Keratinocyte (primary cell): Measurements from ENCODE around the gene ACTG1. TPM values are rescaled to one million over a fixed set of nuclear protein-coding genes. Genes with fewer than 3 reads are reported as not detected.

ENCODE experiments used
- DNase-seq: peaks from one replicate; pipeline ENCODE4 v3.0.0-alpha.2; 2011; ENCODE audit warnings: low read depth, missing footprints, low spot score
- FAIRE-seq: peaks from 2 replicates; lab custom pipeline; 2011; peaks lifted over from hg19 to GRCh38; lab: Jason Lieb, UNC
- H2AFZ ChIP-seq: 2 replicates; pipeline ENCODE4 v1.6.0; 2012; ENCODE audit warnings: low read length, control low read depth, inconsistent platforms; ENCODE audit not compliant: control insufficient read depth
- H3K27ac ChIP-seq: 2 replicates; pipeline ENCODE4 v1.5.1; 2011; ENCODE audit warnings: low read length; ENCODE audit not compliant: control insufficient read depth, insufficient read depth
- H3K27me3 ChIP-seq: 3 replicates; pipeline ENCODE4 v1.6.0; 2011; ENCODE audit warnings: low read length; ENCODE audit not compliant: control insufficient read depth, insufficient read depth; ENCODE audit errors: extremely low read depth
- H3K36me3 ChIP-seq, 2 experiments: 2 replicates in 1 of 2; 3 replicates in 1 of 2; pipeline ENCODE4 v1.5.1; 2011; ENCODE audit warnings: low read length in 2 of 2, mild to moderate bottlenecking in 1 of 2; ENCODE audit not compliant: control insufficient read depth in 2 of 2, insufficient read depth in 2 of 2; ENCODE audit errors: extremely low read depth in 1 of 2
- H3K4me1 ChIP-seq: 3 replicates; pipeline ENCODE4 v1.5.1; 2011; ENCODE audit warnings: low read length; ENCODE audit not compliant: control insufficient read depth, insufficient read depth; ENCODE audit errors: extremely low read depth
- H3K4me2 ChIP-seq: 3 replicates; pipeline ENCODE4 v1.6.0; 2011; ENCODE audit warnings: low read depth, low read length; ENCODE audit not compliant: control insufficient read depth, insufficient read depth; ENCODE audit errors: extremely low read depth
- H3K4me3 ChIP-seq, 3 experiments: fragments of 200-600 bp in 1 of 3; sonication (generic) in 1 of 3; 2 replicates in 2 of 3; 3 replicates in 1 of 3; pipeline ENCODE4 v1.5.1; 2011 to 2016; ENCODE audit warnings: low read length in 3 of 3, mild to moderate bottlenecking in 3 of 3, control low read depth in 2 of 3, inconsistent platforms in 1 of 3, low read depth in 1 of 3, mixed read lengths in 1 of 3, mixed run types in 1 of 3, moderate library complexity in 1 of 3; ENCODE audit not compliant: control insufficient read depth in 2 of 3, insufficient read depth in 2 of 3; ENCODE audit errors: extremely low read depth in 1 of 3
- H3K79me2 ChIP-seq: 2 replicates; pipeline ENCODE4 v1.6.0; 2012; ENCODE audit warnings: low read length; ENCODE audit not compliant: control insufficient read depth, insufficient read depth
- H3K9ac ChIP-seq: 3 replicates; pipeline ENCODE4 v1.6.0; 2011; ENCODE audit warnings: low read length; ENCODE audit not compliant: control insufficient read depth, insufficient read depth; ENCODE audit errors: extremely low read depth
- H3K9me1 ChIP-seq: 3 replicates; pipeline ENCODE4 v1.6.0; 2011; ENCODE audit warnings: low read length; ENCODE audit not compliant: control insufficient read depth, insufficient read depth; ENCODE audit errors: extremely low read depth
- H3K9me3 ChIP-seq: 2 replicates; pipeline ENCODE4 v1.5.1; 2012; ENCODE audit warnings: low read depth, low read length; ENCODE audit not compliant: control insufficient read depth
- H4K20me1 ChIP-seq: 3 replicates; pipeline ENCODE4 v1.6.0; 2011; ENCODE audit warnings: low read length; ENCODE audit not compliant: control insufficient read depth, insufficient read depth; ENCODE audit errors: extremely low read depth
- EZH2 ChIP-seq: IDR thresholded peaks from one replicate; pipeline ENCODE4 v1.6.1; 2012; ENCODE audit warnings: inconsistent platforms, mild to moderate bottlenecking, low read length, moderate library complexity
- dilution Hi-C: fragments of 300-500 bp; cut with MboI; formaldehyde crosslinking; loops from one replicate; pipeline ENCODE4 v1.7.0; 2020; ENCODE audit warnings: low sequenced_read_pairs; ENCODE audit not compliant: extremely low pct_ligation_motif_present
- polyA plus RNA-seq, 5 experiments: library from polyadenylated mRNA; depleted of rRNA in 3 of 5; stranded (reverse) in 3 of 5; stranded (forward) in 1 of 5; unstranded in 1 of 5; fragments of >200 nt; gene quantifications; 1 replicate in 1 of 5; 2 replicates in 3 of 5; 3 replicates in 1 of 5; pipeline versions ENCODE4 v1.2.1 to v1.2.3, GENCODE V29; 2011 to 2012; ENCODE audit warnings: missing spikeins in 2 of 5, low read depth in 1 of 5, low replicate concordance in 1 of 5
- TF ChIP-seq, protein P1 (sequence below), 3 experiments: IDR thresholded peaks in 1 of 3; conservative IDR thresholded peaks in 1 of 3; optimal IDR thresholded peaks in 1 of 3; 2 replicates in 2 of 3; 3 replicates in 1 of 3; pipeline versions ENCODE3 to v1.5.1; 2011; ENCODE audit warnings: low read length in 3 of 3, mild to moderate bottlenecking in 3 of 3, moderate library complexity in 2 of 3, control low read depth in 1 of 3, inconsistent platforms in 1 of 3; ENCODE audit not compliant: insufficient read depth in 2 of 3; ENCODE audit errors: extremely low read depth in 1 of 3

Gene ACTG1
- polyA plus RNA-seq, 1 donor (not counting 4 experiments of a cell fraction or from before 2014, with no cell fraction given) = 1,867 TPM

DNA sequence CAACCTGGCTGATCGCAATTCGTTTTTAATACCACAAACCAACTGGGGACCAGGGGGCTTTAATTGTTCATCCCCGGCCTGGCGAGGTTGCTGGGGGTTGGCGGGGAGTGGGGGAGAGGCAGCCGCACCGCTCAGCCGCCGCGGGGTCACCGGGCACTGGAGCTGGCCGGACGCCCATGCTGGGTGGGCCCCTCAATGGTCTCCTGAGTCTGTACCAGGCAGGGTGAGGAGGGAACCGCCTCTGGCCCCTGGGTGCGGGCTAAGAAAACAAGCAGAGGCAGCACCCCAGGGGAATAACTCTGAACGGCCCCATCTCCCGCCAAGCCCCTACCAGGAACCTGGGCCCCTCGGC lies 43.9 kb downstream of the ACTG1 start:
- Histone ChIP-seq H4K20me1 (no peaks in the 10 kb centered on the region), H2AFZ (no peak overlapping the region), H3K4me3 (no peak overlapping the region), H3K4me1 (no peaks in the 10 kb centered on the region), H3K27ac (no peak overlapping the region), H3K27me3 (no peaks in the 10 kb centered on the region), H3K79me2 (no peaks in the 10 kb centered on the region), H3K9ac (no peak overlapping the region), H3K36me3 (no peaks in the 10 kb centered on the region), H3K9me1 (no peaks in the 10 kb centered on the region), H3K4me2 (no peak overlapping the region), H3K9me3 (no peaks in the 10 kb centered on the region)
- FAIRE-seq (no peak), DNase-seq (no peak)
- dilution Hi-C loops = no loop called here
- TF ChIP-seq EZH2 = no peak
- TF ChIP-seq, protein P1, sequence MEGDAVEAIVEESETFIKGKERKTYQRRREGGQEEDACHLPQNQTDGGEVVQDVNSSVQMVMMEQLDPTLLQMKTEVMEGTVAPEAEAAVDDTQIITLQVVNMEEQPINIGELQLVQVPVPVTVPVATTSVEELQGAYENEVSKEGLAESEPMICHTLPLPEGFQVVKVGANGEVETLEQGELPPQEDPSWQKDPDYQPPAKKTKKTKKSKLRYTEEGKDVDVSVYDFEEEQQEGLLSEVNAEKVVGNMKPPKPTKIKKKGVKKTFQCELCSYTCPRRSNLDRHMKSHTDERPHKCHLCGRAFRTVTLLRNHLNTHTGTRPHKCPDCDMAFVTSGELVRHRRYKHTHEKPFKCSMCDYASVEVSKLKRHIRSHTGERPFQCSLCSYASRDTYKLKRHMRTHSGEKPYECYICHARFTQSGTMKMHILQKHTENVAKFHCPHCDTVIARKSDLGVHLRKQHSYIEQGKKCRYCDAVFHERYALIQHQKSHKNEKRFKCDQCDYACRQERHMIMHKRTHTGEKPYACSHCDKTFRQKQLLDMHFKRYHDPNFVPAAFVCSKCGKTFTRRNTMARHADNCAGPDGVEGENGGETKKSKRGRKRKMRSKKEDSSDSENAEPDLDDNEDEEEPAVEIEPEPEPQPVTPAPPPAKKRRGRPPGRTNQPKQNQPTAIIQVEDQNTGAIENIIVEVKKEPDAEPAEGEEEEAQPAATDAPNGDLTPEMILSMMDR (optimal IDR thresholded peaks at IDR 0.05 in 1 of 3, IDR thresholded peaks at IDR 0.05 in 1 of 3, conservative IDR thresholded peaks at IDR 0.05 in 1 of 3; ENCODE audit: extremely low read depth in 1 of 3, insufficient read depth in 2 of 3, low read length in 3 of 3) = no peak

DNA sequence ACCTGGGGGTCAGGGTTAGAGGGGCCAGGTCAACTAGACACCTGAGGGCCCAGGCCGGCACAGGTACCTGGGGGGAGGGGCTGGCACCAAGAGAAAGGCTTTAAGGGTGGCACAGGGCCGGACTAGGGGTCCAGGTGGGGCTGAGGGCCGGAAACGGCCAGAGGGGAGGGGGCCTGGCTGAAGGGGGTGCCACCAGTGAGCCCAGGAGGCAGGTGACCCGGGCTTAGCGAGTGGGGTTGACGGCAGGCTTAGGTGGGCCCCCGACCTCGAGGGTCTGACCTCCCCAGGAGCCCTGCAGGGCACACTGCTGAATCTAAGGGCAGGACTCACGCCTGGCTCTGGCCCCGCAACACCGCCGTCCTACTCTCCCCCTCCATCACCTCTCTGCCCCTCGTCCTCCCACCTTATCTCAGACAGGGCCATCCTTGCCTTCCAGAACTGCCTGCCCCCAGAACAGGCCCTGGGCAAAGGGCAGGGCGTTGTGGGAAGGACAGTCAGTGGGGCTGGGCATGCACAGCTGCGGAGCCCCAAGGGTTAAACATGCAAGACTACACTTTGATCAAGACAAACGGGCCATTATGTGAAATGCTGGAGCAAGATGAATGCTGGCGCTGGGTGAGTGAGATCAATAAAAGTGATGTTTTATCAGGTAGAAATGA lies 44.4 kb downstream of the ACTG1 start:
- H3K27me3 ChIP-seq = no peaks in the 10 kb centered on the region
- no peaks in the 10 kb centered on the region for H3K79me2 ChIP-seq
- H3K9ac ChIP-seq = no peak overlapping the region
- H3K9me3 ChIP-seq = no peaks in the 10 kb centered on the region
- no peak overlapping the region for H3K4me2 ChIP-seq
- dilution Hi-C loops = no loop called here
- no peak overlapping the region for H2AFZ ChIP-seq
- no peak for DNase-seq
- H4K20me1 ChIP-seq = no peaks in the 10 kb centered on the region
- no peaks in the 10 kb centered on the region for H3K36me3 ChIP-seq
- no peaks in the 10 kb centered on the region for H3K4me1 ChIP-seq
- H3K27ac ChIP-seq = no peak overlapping the region
- H3K9me1 ChIP-seq = no peaks in the 10 kb centered on the region
- no peak overlapping the region for H3K4me3 ChIP-seq
- no peak for TF ChIP-seq EZH2
- TF ChIP-seq, protein P1 (optimal IDR thresholded peaks at IDR 0.05 in 1 of 3, IDR thresholded peaks at IDR 0.05 in 1 of 3, conservative IDR thresholded peaks at IDR 0.05 in 1 of 3; ENCODE audit: extremely low read depth in 1 of 3, insufficient read depth in 2 of 3, low read length in 3 of 3) = no peak
- FAIRE-seq = no peak
